Fibroblast of lung (primary cell): ENCODE results near the gene ECEL1. TPM values are rescaled to one million over a fixed set of nuclear protein-coding genes. Genes with fewer than 3 reads are reported as not detected.

Experiments
- DNase-seq, 2 donors: peaks; one replicate each; pipeline versions ENCODE4 v3.0.0 to v3.0.0-alpha.2; 2010; ENCODE audit warnings: low read depth in 2 of 2
- H2AFZ ChIP-seq: 2 replicates; pipeline ENCODE4 v1.5.1; 2012; ENCODE audit warnings: low read length, control low read depth, inconsistent platforms
- H3K27ac ChIP-seq: 2 replicates; pipeline ENCODE4 v1.5.1; 2011; ENCODE audit warnings: low read length, control low read depth; ENCODE audit not compliant: insufficient read depth
- H3K27me3 ChIP-seq: 2 replicates; pipeline ENCODE4 v1.5.1; 2011; ENCODE audit warnings: mild to moderate bottlenecking, low read length; ENCODE audit not compliant: control insufficient read depth, insufficient read depth
- H3K36me3 ChIP-seq: 2 replicates; pipeline ENCODE4 v1.5.1; 2011; ENCODE audit warnings: low read length; ENCODE audit not compliant: control insufficient read depth, insufficient read depth
- H3K4me1 ChIP-seq: 2 replicates; pipeline ENCODE4 v1.5.1; 2011; ENCODE audit warnings: low read length; ENCODE audit not compliant: control insufficient read depth, insufficient read depth; ENCODE audit errors: extremely low read depth
- H3K4me2 ChIP-seq: 2 replicates; pipeline ENCODE4 v1.5.1; 2011; ENCODE audit warnings: low read length, control low read depth; ENCODE audit not compliant: insufficient read depth; ENCODE audit errors: extremely low read depth
- H3K4me3 ChIP-seq, 4 experiments: fragments of 200-600 bp in 1 of 4; sonication (generic) in 1 of 4; replicated peaks in 1 of 4; 2 replicates each; pipeline ENCODE4 v1.5.1; 2011 to 2016; ENCODE audit warnings: low read length in 4 of 4, low read depth in 3 of 4, mild to moderate bottlenecking in 3 of 4, control low read depth in 2 of 4, inconsistent platforms in 1 of 4, mixed read lengths in 1 of 4; ENCODE audit not compliant: insufficient read depth in 1 of 4; ENCODE audit errors: control extremely low read depth in 1 of 4
- H3K79me2 ChIP-seq: 2 replicates; pipeline ENCODE4 v1.5.1; 2012; ENCODE audit warnings: mild to moderate bottlenecking, low read length, inconsistent platforms; ENCODE audit not compliant: control insufficient read depth, insufficient read depth
- H3K9ac ChIP-seq: 2 replicates; pipeline ENCODE4 v1.5.1; 2011; ENCODE audit warnings: mild to moderate bottlenecking, low read length, control low read depth; ENCODE audit not compliant: insufficient read depth
- H3K9me3 ChIP-seq: 2 replicates; pipeline ENCODE4 v1.5.1; 2012; ENCODE audit warnings: low read depth, low read length; ENCODE audit not compliant: control insufficient read depth, insufficient read depth
- H4K20me1 ChIP-seq: 2 replicates; pipeline ENCODE4 v1.5.1; 2011; ENCODE audit warnings: low read length; ENCODE audit not compliant: control insufficient read depth, insufficient read depth; ENCODE audit errors: extremely low read depth
- CTCF ChIP-seq, 2 donors: IDR thresholded peaks in 1 of 2; conservative IDR thresholded peaks in 1 of 2; 1 replicate in 1 of 2; 2 replicates in 1 of 2; pipeline ENCODE4 v1.5.1; 2011 to 2012; ENCODE audit warnings: low read length in 2 of 2, control low read depth in 1 of 2, inconsistent platforms in 1 of 2, low read depth in 1 of 2, mild to moderate bottlenecking in 1 of 2
- EZH2 ChIP-seq: IDR thresholded peaks from 2 replicates; pipeline ENCODE4 v1.5.1; 2012; ENCODE audit warnings: low read length, control low read depth, mild to moderate bottlenecking; ENCODE audit errors: missing control alignments
- polyA plus RNA-seq, 2 donors: library from polyadenylated mRNA; depleted of rRNA in 1 of 2; stranded (reverse) in 1 of 2; unstranded in 1 of 2; fragments of >200 nt; gene quantifications; 2 replicates each; pipeline ENCODE4 v1.2.1, GENCODE V29; 2011 to 2012; ENCODE audit warnings: missing spikeins in 1 of 2
- total RNA-seq: library from RNA; depleted of rRNA; stranded (reverse); fragments of >200 nt; gene quantifications from 2 replicates; pipeline ENCODE4 v1.2.1, GENCODE V29; 2014

The ECEL1 gene
- total and polyA plus RNA-seq, 2 donors (not counting 1 experiment from before 2014, with no cell fraction given), result not detected

- H3K9me3 ChIP-seq, result no peaks in the 10 kb centered on the region
- H3K4me2 ChIP-seq, result no peak overlapping the region
- H3K9ac ChIP-seq, result no peak overlapping the region
- TF ChIP-seq EZH2 (no peak), CTCF (conservative IDR thresholded peaks at IDR 0.05 in 1 of 2, IDR thresholded peaks at IDR 0.05 in 1 of 2; ENCODE audit: low read depth in 1 of 2, low read length in 2 of 2) (no peak)
- no peaks in the 10 kb centered on the region for H3K79me2 ChIP-seq
- no peak overlapping the region for H3K4me3 ChIP-seq
- no peak overlapping the region for H3K27ac ChIP-seq
- no peak overlapping the region for H2AFZ ChIP-seq
- no peak for DNase-seq
- H4K20me1 ChIP-seq, result no peaks in the 10 kb centered on the region
- H3K36me3 ChIP-seq, result no peaks in the 10 kb centered on the region
- H3K4me1 ChIP-seq, result no peaks in the 10 kb centered on the region
- H3K27me3 ChIP-seq, result no peaks in the 10 kb centered on the region
Observed at GRCh38 chr2:232532419-232532818, 44.8 kb upstream of the ECEL1 start.

DNA sequence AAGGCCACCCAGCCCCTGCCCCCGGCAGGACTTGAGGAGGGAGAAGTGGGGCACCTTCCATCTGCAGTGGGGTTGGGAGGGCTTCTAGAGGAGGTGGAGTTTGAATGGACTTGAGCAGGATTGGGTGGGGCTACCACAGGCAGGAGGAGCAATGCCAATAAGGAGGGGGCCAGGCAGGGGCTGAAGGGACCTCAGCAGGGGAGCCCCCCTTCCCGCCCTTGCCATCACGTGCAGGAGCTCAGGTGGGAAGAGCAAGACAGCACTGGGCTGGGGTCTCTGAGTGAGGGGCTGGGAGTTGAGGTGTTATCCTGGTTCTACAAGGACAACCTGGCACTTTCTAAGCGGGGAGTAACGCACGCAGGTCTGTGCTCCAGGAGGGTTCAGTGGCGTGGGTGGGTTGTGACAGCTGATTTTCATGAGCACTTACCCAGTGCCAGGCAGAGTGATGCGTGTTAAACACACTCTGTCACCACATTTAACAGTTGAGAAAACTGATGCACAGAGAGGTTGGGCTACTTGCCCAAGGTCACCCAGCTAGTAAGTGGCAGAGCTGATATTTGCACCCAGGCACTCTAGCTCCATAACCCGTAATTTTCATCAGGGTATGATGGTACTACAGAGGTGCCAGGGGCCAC lies 43.1 kb upstream of the ECEL1 start:
- no peak overlapping the region for H3K27ac ChIP-seq
- H3K9me3 ChIP-seq, result no peaks in the 10 kb centered on the region
- no peaks in the 10 kb centered on the region for H3K79me2 ChIP-seq
- H3K4me2 ChIP-seq, result no peak overlapping the region
- no peaks in the 10 kb centered on the region for H3K27me3 ChIP-seq
- no peaks in the 10 kb centered on the region for H3K4me1 ChIP-seq
- DNase-seq, result no peak
- H3K4me3 ChIP-seq, result no peak overlapping the region
- TF ChIP-seq EZH2 (no peak), CTCF (conservative IDR thresholded peaks at IDR 0.05 in 1 of 2, IDR thresholded peaks at IDR 0.05 in 1 of 2; ENCODE audit: low read depth in 1 of 2, low read length in 2 of 2) (no peak)
- H4K20me1 ChIP-seq, result no peaks in the 10 kb centered on the region
- no peak overlapping the region for H3K9ac ChIP-seq
- H2AFZ ChIP-seq, result no peak overlapping the region
- no peaks in the 10 kb centered on the region for H3K36me3 ChIP-seq

- no peak for TF ChIP-seq EZH2
- TF ChIP-seq CTCF (conservative IDR thresholded peaks at IDR 0.05 in 1 of 2, IDR thresholded peaks at IDR 0.05 in 1 of 2; ENCODE audit: low read depth in 1 of 2, low read length in 2 of 2), result no peak
- no peaks in the 10 kb centered on the region for H3K9me3 ChIP-seq
- no peaks in the 10 kb centered on the region for H3K79me2 ChIP-seq
- no peak overlapping the region for H2AFZ ChIP-seq
- no peak overlapping the region for H3K4me2 ChIP-seq
- H3K9ac ChIP-seq, result no peak overlapping the region
- no peak overlapping the region for H3K4me3 ChIP-seq
- no peak for DNase-seq
- H4K20me1 ChIP-seq, result no peaks in the 10 kb centered on the region
- no peaks in the 10 kb centered on the region for H3K36me3 ChIP-seq
- H3K27me3 ChIP-seq, result no peaks in the 10 kb centered on the region
- no peak overlapping the region for H3K27ac ChIP-seq
- H3K4me1 ChIP-seq, result no peaks in the 10 kb centered on the region
Observed at GRCh38 chr2:232529806-232530547, 42.3 kb upstream of the ECEL1 start.
